GM18508 (cell line): Measurements from ENCODE around the gene KCNMA1.

Experiments
- ATAC-seq: cut with Tn5 transposase; IDR thresholded peaks from one replicate; pipeline ENCODE4 v1.9.1; 2021; ENCODE audit warnings: moderate number of reproducible peaks; ENCODE audit not compliant: insufficient read depth, unreplicated experiment

KCNMA1 gene

GRCh38 chr10:77498210-77498609 is 139.4 kb downstream of the KCNMA1 start:
- no peak for ATAC-seq

GRCh38 chr10:77497748-77498147 is 139.9 kb downstream of the KCNMA1 start:
- ATAC-seq: no peak

- ATAC-seq: no peak
Observed at GRCh38 chr10:77496941-77497420, 140.6 kb downstream of the KCNMA1 start.

- ATAC-seq: no peak
Observed at GRCh38 chr10:77494756-77495541, 142.7 kb downstream of the KCNMA1 start.

GRCh38 chr10:77494327-77494726 is 143.3 kb downstream of the KCNMA1 start:
- no peak for ATAC-seq

- no peak for ATAC-seq
Observed at GRCh38 chr10:77493851-77494261, 143.8 kb downstream of the KCNMA1 start.

- no peak for ATAC-seq
Observed at GRCh38 chr10:77493239-77493806, 144.3 kb downstream of the KCNMA1 start.

- ATAC-seq: no peak
Observed at GRCh38 chr10:77492368-77492994, 145.1 kb downstream of the KCNMA1 start.

- ATAC-seq: no peak
Observed at GRCh38 chr10:77490534-77491314, 146.9 kb downstream of the KCNMA1 start.

- no peak for ATAC-seq
Observed at GRCh38 chr10:77486517-77486916, 151.1 kb downstream of the KCNMA1 start.

- ATAC-seq: no peak
Observed at GRCh38 chr10:77485847-77486246, 151.8 kb downstream of the KCNMA1 start.

GRCh38 chr10:77482072-77482471 is 155.5 kb downstream of the KCNMA1 start:
- no peak for ATAC-seq

- ATAC-seq: no peak
Observed at GRCh38 chr10:77479586-77479985, 158.0 kb downstream of the KCNMA1 start.

- ATAC-seq: no peak
Observed at GRCh38 chr10:77478962-77479359, 158.6 kb downstream of the KCNMA1 start.

- ATAC-seq: no peak
Observed at GRCh38 chr10:77478247-77478961, 159.2 kb downstream of the KCNMA1 start.

- no peak for ATAC-seq
Observed at GRCh38 chr10:77475522-77475921, 162.1 kb downstream of the KCNMA1 start.

- ATAC-seq: no peak
Observed at GRCh38 chr10:77474939-77475338, 162.7 kb downstream of the KCNMA1 start.

- ATAC-seq: no peak
Observed at GRCh38 chr10:77474386-77474785, 163.2 kb downstream of the KCNMA1 start.

- no peak for ATAC-seq
Observed at GRCh38 chr10:77472146-77472545, 165.5 kb downstream of the KCNMA1 start.

GRCh38 chr10:77471069-77471536 is 166.5 kb downstream of the KCNMA1 start:
- ATAC-seq: no peak
